NCI-H460 (cell line): ENCODE data around the gene HOXA2. TPM values are rescaled to one million over a fixed set of nuclear protein-coding genes. Genes with fewer than 3 reads are reported as not detected.

Experiments used
- DNase-seq: peaks from one replicate; pipeline ENCODE4 v3.0.0-alpha.2; 2016; ENCODE audit warnings: low read depth; ENCODE audit errors: extremely low read depth
- total RNA-seq: library from RNA; depleted of rRNA; stranded (reverse); fragments of >200 nt; shearing (Covaris generic); gene quantifications from 2 replicates; pipeline ENCODE4 v1.2.3, GENCODE V29; 2014

HOXA2 gene
- total RNA-seq, 1 experiment from 2014 or later, result 1.8 TPM

DNA sequence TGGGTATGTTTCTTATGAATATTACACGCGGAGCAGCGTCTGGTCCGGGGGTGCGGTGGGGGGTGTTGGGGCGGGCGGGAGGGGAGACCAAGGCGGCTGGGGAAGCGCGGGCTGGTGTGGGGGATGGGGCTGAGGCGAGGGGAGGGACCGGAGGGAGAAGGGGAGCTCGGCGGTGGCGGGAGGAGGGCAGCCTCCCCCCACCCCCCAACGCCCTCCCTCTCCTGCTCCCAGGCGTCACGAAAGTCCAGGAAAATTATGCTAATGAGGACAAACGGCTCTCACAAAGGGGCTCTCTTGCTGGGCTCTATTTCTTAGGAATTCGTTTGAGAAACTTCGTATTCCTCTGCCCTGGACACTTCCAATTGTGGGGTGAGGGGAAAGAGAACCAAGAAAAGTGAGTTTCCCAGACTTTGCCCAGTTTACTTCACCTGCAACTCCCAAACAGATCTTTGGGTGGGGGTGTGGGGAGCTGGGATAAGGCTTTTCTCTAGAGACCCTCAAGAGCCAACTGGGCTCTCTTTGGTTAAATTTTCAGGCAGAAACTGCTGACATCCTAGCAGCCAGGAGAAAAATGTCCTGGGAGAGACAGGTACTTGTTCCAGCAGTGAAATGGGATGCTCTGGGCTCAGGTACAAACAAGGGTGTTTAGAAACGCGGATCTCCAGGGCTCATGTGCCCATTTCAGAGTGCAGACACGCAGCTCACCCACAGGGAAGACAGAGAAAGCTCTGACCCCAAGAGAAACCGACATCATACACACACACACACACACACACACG is 11.7 kb upstream of the HOXA2 start:
- DNase-seq, result peak; percentile 64

DNA sequence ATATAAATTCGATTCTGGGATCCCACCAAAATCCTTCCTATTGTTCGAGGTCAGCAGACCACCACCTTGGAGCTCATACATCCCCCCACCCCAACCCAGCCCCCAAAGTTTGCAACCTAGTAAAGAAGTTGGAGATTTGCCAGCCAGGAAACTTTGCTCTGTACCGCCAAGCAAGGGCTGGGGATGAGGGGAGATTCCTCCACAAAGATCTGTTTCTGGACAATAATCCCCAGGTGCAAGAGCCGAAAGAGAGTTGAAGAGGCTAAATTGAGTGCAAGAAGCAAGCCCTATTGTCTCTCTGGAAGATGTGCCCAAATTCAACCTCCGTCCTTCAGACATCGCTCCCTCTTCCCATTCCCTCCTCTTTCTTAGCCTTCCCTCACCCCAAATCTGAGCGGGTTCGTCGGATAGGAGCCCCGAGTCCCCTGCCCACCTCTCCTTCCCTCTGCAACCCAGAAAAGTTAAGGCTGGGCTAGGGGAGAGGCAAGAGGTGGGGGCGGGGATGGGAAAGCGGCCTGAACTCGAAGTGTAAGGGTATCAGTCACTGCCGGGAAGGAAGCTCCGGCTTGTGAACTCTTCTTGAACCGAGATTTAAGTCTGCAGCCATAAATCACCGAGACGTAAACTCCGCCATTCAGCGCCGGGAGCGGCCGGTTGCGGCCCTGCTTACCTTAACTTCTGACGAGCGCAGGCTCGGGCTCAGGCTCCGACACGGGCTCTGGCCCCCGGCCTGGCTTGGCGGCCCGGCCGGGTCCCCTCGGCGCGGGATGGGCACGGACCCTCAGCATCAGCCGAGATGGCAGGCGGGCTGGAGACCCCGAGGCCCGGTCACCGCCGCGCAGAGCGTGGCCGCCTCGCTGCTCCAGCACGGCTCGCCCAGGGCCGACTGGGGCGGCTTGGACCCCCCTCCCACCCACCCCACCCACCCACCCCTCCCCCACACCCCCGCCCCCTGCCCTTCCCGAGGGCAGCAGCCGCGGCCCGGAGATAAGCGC is 10.8 kb upstream of the HOXA2 start:
- DNase-seq, result peak; percentile 73

DNA sequence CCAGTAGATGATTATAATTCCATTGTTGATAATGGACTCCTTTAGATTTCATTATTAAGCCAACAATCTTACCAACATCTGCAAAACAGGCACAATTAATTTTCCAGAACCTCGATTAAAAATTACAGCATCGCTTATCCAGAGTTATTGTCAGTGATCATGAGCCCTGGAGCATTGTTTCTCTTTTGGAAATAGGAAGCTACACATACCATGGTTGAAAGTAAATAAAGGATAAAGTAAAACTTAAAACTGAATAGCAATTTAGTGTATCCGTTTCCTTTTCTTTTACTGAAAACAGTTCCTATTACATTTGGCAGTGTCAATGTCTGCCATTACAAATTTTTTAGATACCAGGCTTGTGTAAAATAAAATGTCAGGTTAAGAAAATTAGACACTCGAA is 9.9 kb upstream of the HOXA2 start:
- DNase-seq, result no peak

DNA sequence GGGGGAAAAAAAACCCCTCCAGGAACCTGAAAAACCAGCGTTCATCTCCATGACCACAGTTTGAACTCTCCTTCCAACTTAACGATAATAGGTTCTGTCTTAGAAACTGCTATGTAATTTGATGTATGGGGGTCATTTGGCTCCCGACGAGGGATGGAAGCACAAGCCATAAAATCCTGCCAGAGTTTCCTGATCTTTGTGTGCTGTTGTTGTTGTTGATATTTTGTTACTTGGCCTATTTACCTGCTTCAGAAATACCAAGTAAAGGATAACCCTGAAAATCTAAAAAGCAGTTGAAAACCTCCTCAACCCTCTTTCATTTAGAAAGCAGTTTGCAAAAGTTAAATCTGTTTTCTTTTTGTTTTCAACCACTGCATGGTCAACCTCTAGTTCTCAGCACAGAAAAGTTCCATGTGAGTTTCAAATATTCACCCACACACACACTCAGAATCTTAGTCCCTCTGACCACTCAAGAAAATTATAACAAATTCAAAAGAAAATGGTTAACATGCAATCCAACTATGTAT is 9.3 kb upstream of the HOXA2 start:
- no peak for DNase-seq

DNA sequence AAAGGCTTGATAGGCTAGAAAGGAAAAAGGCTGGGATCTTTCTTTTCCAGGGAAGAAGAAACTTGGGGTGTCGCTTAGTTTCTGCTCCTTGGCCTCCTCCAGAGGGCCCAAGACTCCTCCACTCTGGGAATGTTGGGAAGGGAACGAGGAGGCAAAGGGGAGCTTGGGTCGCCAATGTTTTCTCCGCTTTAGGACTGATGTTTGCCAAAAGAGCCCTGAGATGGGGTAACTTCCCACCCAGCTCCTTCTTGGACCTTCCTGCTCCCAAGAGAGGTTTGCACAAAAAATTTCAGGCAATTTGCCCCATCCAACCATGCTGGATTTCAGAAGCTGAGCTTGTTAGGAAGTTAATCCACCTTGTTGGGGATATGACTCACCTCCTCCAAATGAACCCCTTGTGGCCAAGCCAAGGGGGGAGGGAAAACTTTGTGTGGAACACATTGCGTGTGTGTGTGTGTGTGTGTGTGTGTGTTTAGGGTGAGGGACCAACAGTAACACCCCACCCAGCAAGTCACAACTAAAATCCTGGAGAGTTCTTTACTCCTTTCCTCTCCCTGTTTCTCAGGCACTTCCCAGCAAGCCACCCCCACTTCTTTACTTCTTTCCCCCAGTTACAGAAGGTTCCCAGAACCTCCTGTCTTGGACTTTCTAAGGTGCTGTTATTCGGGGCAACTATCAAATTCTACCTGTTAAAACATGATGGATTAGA is 8.7 kb upstream of the HOXA2 start:
- no peak for DNase-seq

DNA sequence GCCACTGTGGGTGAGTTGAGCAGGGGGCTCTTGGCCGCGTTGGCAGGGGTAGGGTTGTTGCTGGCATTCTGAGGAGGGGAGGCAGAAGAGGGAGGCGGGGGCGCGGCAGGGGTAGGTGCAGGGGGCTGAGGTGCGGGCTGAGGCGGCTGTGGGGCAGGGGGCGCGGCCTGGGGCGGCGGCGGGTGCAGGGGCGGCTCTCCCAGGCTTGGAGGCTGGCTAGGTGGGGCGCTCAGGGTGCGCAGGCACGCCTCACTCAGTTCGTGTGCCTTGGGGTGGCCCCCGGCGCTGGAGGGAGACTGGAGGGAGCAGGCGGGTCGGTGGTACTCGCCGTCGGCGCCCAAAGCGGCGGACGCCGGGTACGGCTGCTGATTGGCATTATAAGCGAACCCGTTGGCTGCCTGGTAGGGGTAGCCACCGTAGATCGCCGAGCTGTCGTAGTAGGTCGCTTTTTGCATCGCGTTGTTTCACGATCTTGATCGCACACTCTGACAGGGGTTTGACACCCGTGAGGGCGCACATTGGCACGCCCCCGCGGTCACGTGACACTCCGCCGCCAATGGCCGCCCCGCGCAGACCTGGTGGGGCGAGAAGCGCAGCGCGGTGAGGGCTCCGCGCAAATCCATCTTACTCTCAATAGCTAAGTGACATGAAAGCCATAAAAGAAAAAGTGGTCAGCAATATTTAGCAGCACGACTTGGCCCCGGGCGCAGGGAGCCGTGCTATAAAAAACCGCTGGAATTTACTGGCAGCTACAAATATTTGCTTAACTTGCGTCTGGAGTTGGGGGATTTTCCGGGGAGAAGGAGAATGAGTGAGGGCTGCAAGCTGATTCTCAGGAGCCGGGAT is 7.9 kb upstream of the HOXA2 start:
- DNase-seq, result no peak

DNA sequence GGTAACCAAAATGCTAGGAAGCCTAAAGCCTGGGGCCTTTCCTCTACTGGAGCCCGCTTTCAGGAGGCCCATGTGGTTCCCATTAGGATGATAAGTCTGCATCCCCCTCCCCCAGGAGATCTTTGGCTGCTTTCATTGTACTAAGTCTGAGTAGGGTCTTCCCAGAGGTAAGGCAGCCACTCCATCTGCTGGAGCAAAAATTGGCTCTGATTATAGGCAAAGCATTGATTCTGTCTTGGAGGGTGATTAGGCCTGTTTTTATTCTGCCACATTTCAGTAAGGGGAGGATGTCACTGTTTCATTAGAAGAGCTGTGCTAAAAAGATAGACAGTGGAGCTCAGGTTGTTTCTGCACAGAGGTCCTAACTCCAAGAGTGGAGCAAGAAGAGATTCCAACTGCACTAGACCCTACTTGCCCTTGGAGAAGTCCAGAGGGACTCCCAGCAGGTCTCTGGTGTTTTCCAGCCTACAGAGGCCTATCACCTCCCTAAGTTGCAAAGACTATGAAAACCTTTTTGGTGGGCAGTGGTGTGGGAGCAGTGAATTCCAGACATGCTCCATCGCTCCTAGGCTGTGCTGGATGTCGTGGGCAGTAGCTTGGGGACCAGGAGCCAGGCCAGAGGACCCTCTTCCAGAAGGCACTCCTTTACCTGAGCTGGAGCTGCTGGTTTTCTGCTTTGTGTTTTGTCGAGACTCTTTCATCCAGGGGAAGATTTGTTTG is 7.1 kb upstream of the HOXA2 start:
- DNase-seq, result no peak

DNA sequence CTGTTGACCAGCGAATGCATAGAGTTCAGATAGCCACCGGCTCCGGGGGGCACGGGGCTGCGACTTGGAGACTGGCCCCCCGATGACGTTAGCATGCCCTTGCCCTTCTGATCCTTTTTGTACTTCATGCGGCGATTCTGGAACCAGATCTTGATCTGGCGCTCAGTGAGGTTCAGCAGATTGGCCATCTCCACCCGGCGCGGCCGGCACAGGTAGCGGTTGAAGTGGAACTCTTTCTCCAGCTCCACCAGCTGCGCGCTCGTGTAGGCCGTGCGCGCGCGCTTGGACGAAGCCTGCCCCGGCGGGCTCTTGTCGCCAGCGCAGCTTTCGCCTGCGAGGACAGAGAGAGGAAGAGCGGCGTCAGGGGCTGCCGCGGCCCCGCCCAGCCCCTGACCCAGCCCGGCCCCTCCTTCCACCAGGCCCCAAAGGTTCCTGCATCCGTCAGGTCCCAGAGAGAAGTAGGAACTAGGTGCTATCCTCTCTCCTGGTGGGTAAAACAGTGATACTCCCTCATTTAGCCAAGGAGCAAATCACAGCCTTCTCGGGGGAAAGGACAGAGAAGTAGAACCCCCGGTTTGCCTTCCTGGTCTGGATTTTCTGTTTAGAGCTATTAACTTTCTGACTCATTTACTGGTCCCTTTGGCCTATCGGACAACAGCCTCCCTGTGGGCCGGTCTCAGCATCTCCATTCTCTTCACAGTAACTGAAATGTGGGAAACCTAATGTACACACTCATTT is 6.1 kb upstream of the HOXA2 start:
- no peak for DNase-seq

DNA sequence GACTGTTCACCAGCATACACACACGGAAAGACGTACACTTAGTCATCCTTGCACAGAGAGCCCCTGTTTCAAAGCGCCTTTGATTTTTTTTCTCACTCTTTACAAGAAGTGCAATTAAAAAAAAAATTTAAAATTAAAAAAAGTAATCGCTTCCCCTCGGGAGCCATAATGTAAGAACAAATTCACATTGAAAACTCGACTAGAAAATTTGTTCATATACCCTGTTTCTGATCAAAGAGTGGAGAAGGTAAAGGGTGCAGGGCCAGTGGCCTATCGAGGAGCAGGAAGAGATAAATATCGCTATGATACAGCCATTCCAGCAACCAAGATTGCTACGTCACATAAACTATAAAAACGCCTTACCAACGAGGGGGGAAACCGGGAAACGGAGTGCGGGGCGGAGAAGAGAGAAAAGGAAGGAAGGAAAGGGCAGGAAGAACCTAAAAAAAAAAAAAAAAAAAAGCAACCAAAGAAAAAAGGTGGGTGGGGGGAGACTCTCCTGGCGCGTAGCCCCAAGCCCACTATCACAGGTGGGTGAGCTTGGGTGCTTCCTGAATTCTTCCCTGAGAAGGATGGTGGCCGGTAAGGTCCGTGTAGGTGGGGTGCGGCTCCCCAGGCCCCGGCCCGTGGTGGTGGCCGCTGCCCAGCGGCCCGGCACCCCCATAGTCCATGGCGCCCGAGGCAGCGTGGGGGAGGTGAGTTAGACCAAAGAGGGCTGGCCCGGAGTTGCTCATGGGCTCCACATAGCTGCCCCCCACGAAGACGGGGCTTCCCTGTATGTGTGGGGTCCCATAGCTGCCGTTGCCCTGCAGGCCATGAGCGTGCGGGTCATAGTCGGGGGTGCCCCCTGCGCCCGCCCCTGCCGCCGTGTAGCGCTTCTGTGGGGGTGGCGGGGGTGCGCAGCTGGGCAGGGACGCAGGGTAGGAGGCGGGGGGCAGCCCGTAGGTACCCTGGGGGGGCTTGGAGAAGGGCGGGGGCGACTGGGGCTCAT is 5.2 kb upstream of the HOXA2 start:
- DNase-seq, result no peak

DNA sequence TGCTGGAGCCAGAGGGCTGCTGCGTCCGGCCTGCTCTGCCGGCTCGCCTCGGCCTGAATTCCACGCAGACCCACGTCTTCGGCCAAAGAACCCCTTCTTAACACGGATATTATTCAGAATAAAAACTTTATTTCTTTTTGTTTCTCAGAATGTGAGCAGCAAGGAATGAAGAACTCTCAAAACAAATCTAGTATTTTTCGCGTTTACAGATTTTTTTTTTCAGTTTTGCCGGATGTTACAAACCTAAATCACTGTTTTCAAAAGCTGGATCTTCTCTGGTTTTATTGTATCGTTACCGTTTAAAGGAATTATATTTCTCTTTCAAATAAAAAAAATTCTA is 4.4 kb upstream of the HOXA2 start:
- DNase-seq, result no peak

DNA sequence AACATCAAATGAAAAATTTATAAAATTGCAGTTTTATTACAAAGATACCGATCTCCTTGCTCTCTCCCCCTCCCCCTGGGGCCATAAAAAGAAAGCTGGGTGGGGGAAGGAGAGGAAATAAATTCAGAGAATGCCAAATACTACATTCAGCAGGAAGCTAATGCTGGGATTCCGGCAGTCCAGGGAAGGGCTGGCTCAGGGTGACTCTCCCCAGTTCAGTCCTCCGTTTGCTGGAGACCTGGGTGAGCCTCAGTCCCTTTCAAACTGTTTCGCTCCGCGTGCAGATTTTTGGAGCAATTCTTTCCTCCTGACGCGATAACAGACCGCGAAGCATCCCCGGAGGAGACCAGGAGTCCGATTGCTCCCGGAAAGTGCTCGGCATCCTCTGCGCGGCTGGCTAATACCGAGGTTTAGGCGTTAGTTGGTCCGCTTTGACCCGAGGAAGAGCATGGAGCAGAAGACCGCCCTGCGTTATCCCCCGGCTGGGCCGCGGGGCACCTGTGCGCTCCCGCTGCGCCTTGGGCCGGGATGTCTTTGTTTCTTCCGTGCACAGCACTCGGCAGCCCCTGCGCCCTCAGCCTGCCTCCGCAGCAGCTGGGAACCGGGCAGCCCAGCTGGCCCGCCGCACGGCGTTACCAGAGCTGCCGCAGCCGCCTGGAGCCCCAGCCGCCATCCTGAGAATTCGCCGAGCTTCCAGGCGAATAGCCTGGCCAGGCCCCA is 3.9 kb upstream of the HOXA2 start:
- DNase-seq, result no peak

DNA sequence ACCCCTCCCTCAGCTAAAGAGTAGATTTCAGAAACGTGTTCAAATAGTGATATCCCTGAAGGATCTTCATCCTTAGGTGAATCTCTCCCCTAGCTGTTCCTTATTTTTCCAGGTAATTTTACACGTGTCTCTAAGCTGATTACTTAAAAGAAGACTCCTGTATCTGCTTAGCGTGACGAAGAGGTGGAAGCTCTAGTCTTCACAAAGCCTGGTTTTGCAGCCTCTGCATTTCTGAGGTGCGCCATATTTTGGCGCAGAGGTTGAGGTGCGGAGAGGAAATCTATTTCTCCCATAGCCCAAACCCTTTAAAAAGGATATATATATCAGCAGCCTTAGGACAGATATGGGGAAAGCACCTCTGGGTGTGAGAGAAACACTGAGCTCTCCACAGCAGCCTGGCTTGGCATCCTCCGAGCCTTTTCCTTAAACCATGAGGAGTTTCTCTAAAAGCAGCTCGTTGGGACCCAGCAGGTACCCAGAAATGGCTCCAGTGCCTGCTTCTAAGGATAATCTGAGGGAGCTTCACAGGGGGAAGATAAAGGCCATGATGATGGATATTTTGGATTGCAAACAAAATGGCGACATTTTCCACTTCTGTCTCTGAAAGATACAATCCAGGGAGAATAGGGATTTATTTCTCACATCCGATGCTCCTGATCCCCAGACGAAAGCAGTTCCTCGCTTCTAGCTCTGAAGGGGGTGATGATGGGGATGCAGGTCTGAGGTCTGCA is 3.0 kb upstream of the HOXA2 start:
- DNase-seq, result no peak

DNA sequence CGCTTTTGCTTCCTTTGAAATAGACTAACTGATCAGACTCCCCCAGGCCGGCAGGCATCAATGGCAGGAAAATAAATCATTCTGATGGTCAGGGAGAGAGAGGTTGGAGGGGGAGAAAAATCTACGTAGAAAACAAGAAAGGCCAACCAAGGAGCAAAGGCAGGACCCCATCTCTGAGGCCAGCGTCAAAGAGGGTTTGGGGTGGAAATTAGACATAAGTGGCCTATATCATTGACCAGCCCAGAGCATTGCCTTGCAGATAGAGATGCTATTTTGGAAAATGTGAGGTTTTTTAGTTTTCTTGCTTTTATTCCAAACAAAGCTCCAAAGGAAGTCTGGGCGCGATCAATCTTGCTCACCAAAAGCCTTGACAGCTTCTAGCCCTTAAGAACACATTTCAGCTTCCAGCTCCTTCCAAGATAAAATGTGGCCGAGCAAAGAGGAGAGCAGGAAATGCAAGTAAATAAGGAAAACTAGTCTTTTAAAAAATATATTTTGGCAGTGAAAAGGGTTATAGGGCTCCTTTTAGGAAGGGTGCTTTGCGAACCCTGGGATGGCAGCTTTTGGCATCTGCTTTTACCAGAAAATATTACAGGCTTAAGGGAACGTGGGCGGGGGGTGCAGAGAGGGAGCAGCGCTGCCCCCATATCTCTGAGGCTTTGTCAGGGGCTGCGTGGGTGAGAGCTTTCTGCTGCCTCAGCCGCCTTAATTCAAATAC is 2.0 kb upstream of the HOXA2 start:
- no peak for DNase-seq

DNA sequence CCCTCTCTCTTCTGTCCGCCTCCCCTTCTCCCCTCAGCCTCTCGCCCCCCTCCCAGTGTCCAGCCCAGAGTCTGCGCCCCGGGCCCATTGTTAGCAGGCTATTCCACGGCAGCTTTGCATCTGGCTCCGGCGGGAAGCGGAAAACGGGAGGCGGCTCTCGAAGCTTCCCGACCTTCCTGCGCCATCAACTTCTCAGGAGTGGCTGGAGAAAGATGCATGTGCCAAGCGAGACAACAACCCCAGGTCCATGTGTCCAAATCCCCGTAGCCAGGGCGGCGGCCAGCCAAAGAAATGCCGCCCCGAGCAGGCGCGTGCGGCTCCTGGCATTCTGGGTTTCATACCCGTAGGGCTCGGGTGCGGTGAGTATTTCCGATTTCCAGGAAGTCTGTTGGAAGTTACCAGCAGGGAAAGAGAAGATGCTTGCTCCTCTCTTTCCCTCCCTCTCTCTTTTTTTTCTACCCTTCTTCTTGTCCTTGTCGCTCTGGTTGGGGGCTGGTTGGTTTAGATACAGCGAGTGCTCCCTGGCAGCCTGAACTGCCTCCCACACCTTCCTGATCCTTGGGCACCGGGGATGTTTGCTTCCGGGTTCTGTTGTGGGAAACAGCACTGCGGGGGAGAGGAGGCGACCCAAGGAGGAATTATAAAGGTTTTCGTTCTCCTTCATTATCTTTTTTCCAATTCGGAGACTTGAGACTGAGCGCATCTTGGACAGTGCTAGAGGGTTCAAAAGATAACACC is 1.2 kb upstream of the HOXA2 start:
- no peak for DNase-seq
